H9 (cell line): ENCODE data around the gene YPEL4. TPM values are rescaled to one million over a fixed set of nuclear protein-coding genes. Genes with fewer than 3 reads are reported as not detected.
A peak's percentile ranks its signal among the peaks of the same experiment; 100 is the strongest.

Experiments used
- DNase-seq: peaks from one replicate; pipeline ENCODE4 v3.0.0-alpha.2; 2017
- H2AFZ ChIP-seq: one replicate; pipeline ENCODE4 v1.6.1; 2013; ENCODE audit warnings: mild to moderate bottlenecking, low read length, control low read depth, moderate library complexity
- H2AK5ac ChIP-seq: 2 replicates; pipeline ENCODE4 v1.6.1; 2013; ENCODE audit warnings: low read length, control low read depth, mixed read lengths; ENCODE audit not compliant: insufficient read length
- H2BK120ac ChIP-seq: one replicate; pipeline ENCODE4 v1.6.1; 2013; ENCODE audit warnings: low read depth, mild to moderate bottlenecking, low read length, control low read depth, inconsistent platforms; ENCODE audit not compliant: poor library complexity, severe bottlenecking
- H2BK12ac ChIP-seq: 2 replicates; pipeline ENCODE4 v1.6.1; 2013; ENCODE audit warnings: low read length, control low read depth, mixed read lengths, low read depth; ENCODE audit not compliant: insufficient read length
- H2BK15ac ChIP-seq: 2 replicates; pipeline ENCODE4 v1.6.1; 2013; ENCODE audit warnings: low read depth, low read length, control low read depth
- H2BK20ac ChIP-seq: one replicate; pipeline ENCODE4 v1.6.1; 2013; ENCODE audit warnings: low read depth, mild to moderate bottlenecking, low read length, control low read depth, inconsistent platforms; ENCODE audit not compliant: poor library complexity, severe bottlenecking
- H2BK5ac ChIP-seq: 2 replicates; pipeline ENCODE4 v1.6.1; 2013; ENCODE audit warnings: low read length, control low read depth, mixed read lengths; ENCODE audit not compliant: insufficient read length
- H3K14ac ChIP-seq: 2 replicates; pipeline ENCODE4 v1.6.1; 2013; ENCODE audit warnings: low read length, control low read depth; ENCODE audit not compliant: insufficient read depth
- H3K18ac ChIP-seq: 2 replicates; pipeline ENCODE4 v1.6.1; 2013; ENCODE audit warnings: low read depth, mild to moderate bottlenecking, mixed read lengths, low read length, control low read depth; ENCODE audit not compliant: insufficient read length
- H3K23ac ChIP-seq: 2 replicates; pipeline ENCODE4 v1.6.1; 2013; ENCODE audit warnings: low read length, control low read depth, mixed read lengths, low read depth; ENCODE audit not compliant: insufficient read length
- H3K23me2 ChIP-seq: 2 replicates; pipeline ENCODE4 v1.6.1; 2013; ENCODE audit warnings: low read depth, mild to moderate bottlenecking, mixed read lengths, low read length, control low read depth; ENCODE audit not compliant: insufficient read length, poor library complexity, severe bottlenecking
- H3K27ac ChIP-seq: 2 replicates; pipeline ENCODE4 v1.5.1; 2013; ENCODE audit warnings: low read length, control low read depth, mixed read lengths, low read depth; ENCODE audit not compliant: insufficient read length
- H3K27me3 ChIP-seq: 2 replicates; pipeline ENCODE4 v1.6.1; 2013; ENCODE audit warnings: low read length, control low read depth, inconsistent platforms; ENCODE audit not compliant: insufficient read depth
- H3K4ac ChIP-seq: 2 replicates; pipeline ENCODE4 v1.6.1; 2013; ENCODE audit warnings: low read depth, mild to moderate bottlenecking, control low read depth, inconsistent platforms, low read length, moderate library complexity
- H3K4me1 ChIP-seq: 2 replicates; pipeline ENCODE4 v1.6.1; 2013; ENCODE audit warnings: low read length, control low read depth, inconsistent platforms; ENCODE audit not compliant: insufficient read depth
- H3K4me2 ChIP-seq: 2 replicates; pipeline ENCODE4 v1.6.1; 2013; ENCODE audit warnings: low read length, control low read depth, mixed read lengths; ENCODE audit not compliant: insufficient read length, insufficient read depth
- H3K56ac ChIP-seq: 2 replicates; pipeline ENCODE4 v1.6.1; 2013; ENCODE audit warnings: low read depth, mild to moderate bottlenecking, mixed read lengths, low read length, control low read depth; ENCODE audit not compliant: insufficient read length
- H3K79me1 ChIP-seq: 2 replicates; pipeline ENCODE4 v1.6.1; 2013; ENCODE audit warnings: low read depth, mild to moderate bottlenecking, moderate library complexity, low read length, control low read depth, inconsistent platforms; ENCODE audit not compliant: insufficient read depth, poor library complexity, severe bottlenecking
- H3K79me2 ChIP-seq: 2 replicates; pipeline ENCODE4 v1.6.1; 2013; ENCODE audit warnings: low read length, control low read depth, inconsistent platforms; ENCODE audit not compliant: insufficient read depth
- H3K9ac ChIP-seq: 2 replicates; pipeline ENCODE4 v1.6.1; 2013; ENCODE audit warnings: low read length, control low read depth, mixed read lengths; ENCODE audit not compliant: insufficient read length; ENCODE audit errors: extremely low read depth
- H3K9me3 ChIP-seq: one replicate; pipeline ENCODE4 v1.6.1; 2013; ENCODE audit warnings: low read depth, low read length, inconsistent platforms; ENCODE audit not compliant: control insufficient read depth
- H3T11ph ChIP-seq: one replicate; pipeline ENCODE4 v1.6.1; 2013; ENCODE audit warnings: mild to moderate bottlenecking, low read length, control low read depth, inconsistent platforms
- H4K20me1 ChIP-seq: one replicate; pipeline ENCODE4 v1.6.1; 2013; ENCODE audit not compliant: control insufficient read depth, insufficient read length, insufficient read depth
- H4K5ac ChIP-seq: 2 replicates; pipeline ENCODE4 v1.6.1; 2013; ENCODE audit warnings: low read depth, mild to moderate bottlenecking, mixed read lengths, low read length, control low read depth; ENCODE audit not compliant: insufficient read length
- H4K8ac ChIP-seq: replicated peaks from 2 replicates; pipeline ENCODE4 v1.6.1; 2013; ENCODE audit warnings: low read length, control low read depth, mixed read lengths, low read depth; ENCODE audit not compliant: insufficient read length
- H4K91ac ChIP-seq: 2 replicates; pipeline ENCODE4 v1.6.1; 2013; ENCODE audit warnings: low read depth, mild to moderate bottlenecking, moderate library complexity, mixed read lengths, low read length, control low read depth; ENCODE audit not compliant: insufficient read length
- H3K27ac Mint-ChIP-seq, 3 experiments: 2 replicates in 2 of 3; 3 replicates in 1 of 3; pipeline ENCODE4 v1.8.0; 2020 to 2021; ENCODE audit warnings: mixed read lengths in 3 of 3, mild to moderate bottlenecking in 1 of 3, moderate library complexity in 1 of 3
- H3K27me3 Mint-ChIP-seq: 2 replicates; pipeline ENCODE4 v1.8.0; 2021; ENCODE audit warnings: low read depth, mild to moderate bottlenecking, moderate library complexity, mixed read lengths
- H3K36me3 Mint-ChIP-seq, 3 experiments: 2 replicates in 2 of 3; 3 replicates in 1 of 3; pipeline ENCODE4 v1.8.0; 2020 to 2021; ENCODE audit warnings: low read depth in 3 of 3, mixed read lengths in 3 of 3; ENCODE audit not compliant: insufficient read depth in 1 of 3
- H3K4me1 Mint-ChIP-seq, 2 experiments: 2 replicates each; pipeline ENCODE4 v1.8.0; 2020; ENCODE audit warnings: mixed read lengths in 2 of 2
- H3K4me3 Mint-ChIP-seq, 2 experiments: 2 replicates in 1 of 2; 3 replicates in 1 of 2; pipeline ENCODE4 v1.8.0; 2020 to 2021; ENCODE audit warnings: mild to moderate bottlenecking in 2 of 2, mixed read lengths in 2 of 2, moderate library complexity in 1 of 2
- H3K9me3 Mint-ChIP-seq, 2 experiments: 2 replicates in 1 of 2; 3 replicates in 1 of 2; pipeline ENCODE4 v1.8.0; 2020; ENCODE audit warnings: mild to moderate bottlenecking in 2 of 2, mixed read lengths in 2 of 2, moderate library complexity in 1 of 2
- CTCF ChIP-seq: fragments of 200-600 bp; sonication (generic); conservative IDR thresholded peaks from 3 replicates; pipeline ENCODE4 v1.8.0; 2021; ENCODE audit warnings: antibody characterized with exemption, mild to moderate bottlenecking
- WGBS: extraction: QIAGEN DNeasy Blood & Tissue Kit; methylation state at CpG from one replicate; pipeline ENCODE4 v1.1.7; 2013; ENCODE audit warnings: missing lambda C conversion rate, low lambda C conversion rate, mixed read lengths; ENCODE audit not compliant: insufficient read length; ENCODE audit errors: extremely low coverage; 5-methylcytosine and 5-hydroxymethylcytosine counted together
- total RNA-seq: library from RNA; stranded (reverse); gene quantifications from 2 replicates; pipeline ENCODE4 v1.2.1, GENCODE V29; 2021

Gene YPEL4
- total RNA-seq, 1 experiment from 2014 or later, result 0.13 TPM

GRCh38 chr11:57601297-57601696 is 48.4 kb downstream of the YPEL4 start:
- Histone ChIP-seq H3K79me2 (no peaks in the 10 kb centered on the region), H2BK5ac (no peak overlapping the region), H3K4ac (no peak overlapping the region), H2BK12ac (no peak overlapping the region), H4K91ac (no peak overlapping the region), H3K23ac (no peak overlapping the region), H4K20me1 (no peaks in the 10 kb centered on the region), H4K5ac (no peak overlapping the region), H3K14ac (no peak overlapping the region), H3K4me2 (no peak overlapping the region), H3K56ac (no peak overlapping the region), H2AK5ac (no peak overlapping the region), H3K23me2 (peaks cover 8% of the 10 kb centered on the region), H2AFZ (no peak overlapping the region), H2BK20ac (no peak overlapping the region), H3K27ac (no peak overlapping the region), H3K9ac (no peak overlapping the region), H3K27me3 (no peaks in the 10 kb centered on the region), H4K8ac (no peak overlapping the region), H3K18ac (no peak overlapping the region), H3T11ph (no peak overlapping the region), H3K79me1 (no peaks in the 10 kb centered on the region), H2BK15ac (no peak overlapping the region), H2BK120ac (no peak overlapping the region), H3K4me1 (peaks cover 4% of the 10 kb centered on the region; the same call in 1 of the 2 replicates), H3K9me3 (no peaks in the 10 kb centered on the region)
- Mint-ChIP-seq H3K4me3 (no peak overlapping the region), H3K27me3 (no peaks in the 10 kb centered on the region), H3K27ac (peak overlapping the region in 2 of 3 experiments; percentile 13 to 52; a peak in 2 of 7 replicates), H3K9me3 (no peaks in the 10 kb centered on the region), H3K36me3 (peaks cover 15 to 37% (median 21%) of the 10 kb centered on the region in 3 experiments; a peak in 6 of 7 replicates), H3K4me1 (peaks cover 24 to 37% of the 10 kb centered on the region in 2 experiments)
- no peak for DNase-seq
- WGBS, result no CpG with 5 or more reads among the region's 3 CpGs
- no peak for TF ChIP-seq CTCF
